Mesendoderm (in vitro differentiated cells): ENCODE results near the gene EHD3.

Source experiments
- DNase-seq: peaks from one replicate; pipeline ENCODE4 v3.0.0; 2013
- H2AK5ac ChIP-seq: 2 replicates; pipeline ENCODE4 v1.6.1; 2013; ENCODE audit warnings: low read length, inconsistent platforms
- H2BK120ac ChIP-seq: 2 replicates; pipeline ENCODE4 v1.6.1; 2013; ENCODE audit warnings: low read depth, mild to moderate bottlenecking, low read length, moderate library complexity, mixed read lengths
- H2BK15ac ChIP-seq: replicated peaks from 2 replicates; pipeline ENCODE4 v1.6.1; 2013; ENCODE audit warnings: low read depth, mild to moderate bottlenecking, moderate library complexity
- H2BK5ac ChIP-seq: 2 replicates; pipeline ENCODE4 v1.6.1; 2013; ENCODE audit warnings: low read length, inconsistent platforms
- H3K18ac ChIP-seq: 2 replicates; pipeline ENCODE4 v1.6.1; 2013; ENCODE audit warnings: mild to moderate bottlenecking, low read length, mixed read lengths
- H3K23ac ChIP-seq: one replicate; pipeline ENCODE4 v1.6.1; 2013; ENCODE audit warnings: low read length
- H3K27ac ChIP-seq: 2 replicates; pipeline ENCODE4 v1.5.1; 2013; ENCODE audit warnings: low read depth, mild to moderate bottlenecking, inconsistent platforms, low read length, moderate library complexity
- H3K27me3 ChIP-seq: 2 replicates; pipeline ENCODE4 v1.6.1; 2013; ENCODE audit warnings: low read length, control low read depth, mild to moderate bottlenecking, inconsistent platforms; ENCODE audit not compliant: insufficient read depth, poor library complexity
- H3K36me3 ChIP-seq: 2 replicates; pipeline ENCODE4 v1.6.1; 2013; ENCODE audit warnings: low read length, inconsistent platforms; ENCODE audit not compliant: control insufficient read depth, insufficient read depth
- H3K4ac ChIP-seq: one replicate; pipeline ENCODE4 v1.6.1; 2013; ENCODE audit warnings: low read depth, mild to moderate bottlenecking, low read length, moderate library complexity
- H3K4me1 ChIP-seq: 2 replicates; pipeline ENCODE4 v1.6.1; 2013; ENCODE audit warnings: low read depth, low read length, inconsistent platforms; ENCODE audit not compliant: control insufficient read depth
- H3K4me2 ChIP-seq: 2 replicates; pipeline ENCODE4 v1.6.1; 2013; ENCODE audit warnings: low read length
- H3K4me3 ChIP-seq: 2 replicates; pipeline ENCODE4 v1.5.1; 2013; ENCODE audit warnings: mild to moderate bottlenecking, low read length
- H3K56ac ChIP-seq: one replicate; pipeline ENCODE4 v1.6.1; 2013; ENCODE audit warnings: low read length
- H3K79me1 ChIP-seq: 2 replicates; pipeline ENCODE4 v1.6.1; 2013; ENCODE audit warnings: low read length, inconsistent platforms
- H3K79me2 ChIP-seq: 2 replicates; pipeline ENCODE4 v1.6.1; 2013; ENCODE audit warnings: mild to moderate bottlenecking, low read length; ENCODE audit not compliant: control insufficient read depth, insufficient read depth
- H3K9ac ChIP-seq: 2 replicates; pipeline ENCODE4 v1.6.1; 2013; ENCODE audit warnings: low read length, inconsistent platforms
- H4K5ac ChIP-seq: one replicate; pipeline ENCODE4 v1.6.1; 2013; ENCODE audit warnings: low read length
- H4K8ac ChIP-seq: one replicate; pipeline ENCODE4 v1.6.1; 2013; ENCODE audit warnings: low read depth, mild to moderate bottlenecking, control low read depth, low read length, moderate library complexity
- WGBS: extraction: QIAGEN DNeasy Blood & Tissue Kit; methylation state at CpG from one replicate; pipeline ENCODE4 v1.1.7; 2013; ENCODE audit warnings: low lambda C conversion rate, missing lambda C conversion rate; ENCODE audit not compliant: insufficient coverage; ENCODE audit errors: extremely low coverage; 5-methylcytosine and 5-hydroxymethylcytosine counted together

Gene EHD3

GRCh38 chr2:31219131-31219969, 14.6 kb upstream of the EHD3 start:
- Histone ChIP-seq H3K36me3 (no peaks in the 10 kb centered on the region), H2BK15ac (no peak overlapping the region), H3K56ac (no peak overlapping the region), H4K8ac (no peak overlapping the region), H3K27me3 (no peaks in the 10 kb centered on the region), H3K4ac (no peak overlapping the region), H4K5ac (no peak overlapping the region), H3K23ac (no peak overlapping the region), H3K79me2 (no peaks in the 10 kb centered on the region), H3K4me3 (no peak overlapping the region), H3K4me2 (no peak overlapping the region), H2BK120ac (no peak overlapping the region), H3K27ac (no peak overlapping the region), H3K79me1 (no peaks in the 10 kb centered on the region), H2BK5ac (no peak overlapping the region), H3K18ac (no peak overlapping the region), H2AK5ac (no peak overlapping the region), H3K9ac (no peak overlapping the region), H3K4me1 (peaks cover 3% of the 10 kb centered on the region)
- no CpG with 5 or more reads among the region's 11 CpGs for WGBS
- DNase-seq = no peak

GRCh38 chr2:31221544-31221943, 12.4 kb upstream of the EHD3 start:
- H3K23ac ChIP-seq = no peak overlapping the region
- no peak for DNase-seq
- H3K36me3 ChIP-seq = no peaks in the 10 kb centered on the region
- no peak overlapping the region for H4K8ac ChIP-seq
- H3K79me2 ChIP-seq = no peaks in the 10 kb centered on the region
- H3K56ac ChIP-seq = no peak overlapping the region
- H3K9ac ChIP-seq = no peak overlapping the region
- no CpG with 5 or more reads among the region's 6 CpGs for WGBS
- H4K5ac ChIP-seq = no peak overlapping the region
- no peak overlapping the region for H3K4me2 ChIP-seq
- H3K4ac ChIP-seq = no peak overlapping the region
- no peak overlapping the region for H3K27ac ChIP-seq
- H3K4me3 ChIP-seq = no peak overlapping the region
- no peak overlapping the region for H2BK15ac ChIP-seq
- H2BK120ac ChIP-seq = no peak overlapping the region
- H3K4me1 ChIP-seq = peaks cover 3% of the 10 kb centered on the region
- no peak overlapping the region for H3K18ac ChIP-seq
- no peaks in the 10 kb centered on the region for H3K79me1 ChIP-seq
- H2BK5ac ChIP-seq = no peak overlapping the region
- no peak overlapping the region for H2AK5ac ChIP-seq
- no peaks in the 10 kb centered on the region for H3K27me3 ChIP-seq

GRCh38 chr2:31222071-31222470, 11.9 kb upstream of the EHD3 start:
- H3K4me3 ChIP-seq = no peak overlapping the region

GRCh38 chr2:31223026-31223425, 10.9 kb upstream of the EHD3 start:
- WGBS = no CpG with 5 or more reads among the region's 4 CpGs

More at GRCh38 chr2:31222071-31222470, 11.9 kb upstream of the EHD3 start:
- no peak overlapping the region for H3K4ac ChIP-seq
- no peak overlapping the region for H2BK15ac ChIP-seq
- no peak overlapping the region for H4K8ac ChIP-seq
- H3K27ac ChIP-seq = no peak overlapping the region
- H3K9ac ChIP-seq = no peak overlapping the region
- no peak overlapping the region for H2BK120ac ChIP-seq
- H3K4me1 ChIP-seq = peaks cover 3% of the 10 kb centered on the region
- no peaks in the 10 kb centered on the region for H3K79me2 ChIP-seq
- no peak overlapping the region for H4K5ac ChIP-seq
- H3K36me3 ChIP-seq = no peaks in the 10 kb centered on the region
- H2AK5ac ChIP-seq = no peak overlapping the region
- no peaks in the 10 kb centered on the region for H3K79me1 ChIP-seq
- H2BK5ac ChIP-seq = no peak overlapping the region
- no peak overlapping the region for H3K4me2 ChIP-seq
- no peak overlapping the region for H3K23ac ChIP-seq
- H3K18ac ChIP-seq = no peak overlapping the region
- no peak overlapping the region for H3K56ac ChIP-seq
- WGBS = no CpG with 5 or more reads among the region's 4 CpGs
- no peak for DNase-seq
- no peaks in the 10 kb centered on the region for H3K27me3 ChIP-seq

GRCh38 chr2:31223749-31224148, 10.2 kb upstream of the EHD3 start:
- Histone ChIP-seq H4K5ac (no peak overlapping the region), H2BK15ac (no peak overlapping the region), H3K56ac (no peak overlapping the region), H3K4me2 (no peak overlapping the region), H3K79me1 (no peaks in the 10 kb centered on the region), H3K36me3 (no peaks in the 10 kb centered on the region), H3K27ac (no peak overlapping the region), H3K27me3 (no peaks in the 10 kb centered on the region), H3K18ac (no peak overlapping the region), H2BK5ac (no peak overlapping the region), H4K8ac (no peak overlapping the region), H3K9ac (no peak overlapping the region), H3K4me3 (no peak overlapping the region), H3K79me2 (no peaks in the 10 kb centered on the region), H2AK5ac (no peak overlapping the region), H3K23ac (no peak overlapping the region), H3K4ac (no peak overlapping the region), H2BK120ac (no peak overlapping the region), H3K4me1 (no peaks in the 10 kb centered on the region)
- WGBS = no CpG with 5 or more reads among the region's 7 CpGs
- DNase-seq = no peak

More at GRCh38 chr2:31223026-31223425, 10.9 kb upstream of the EHD3 start:
- Histone ChIP-seq H3K4me1 (no peaks in the 10 kb centered on the region), H3K4me2 (no peak overlapping the region), H3K56ac (no peak overlapping the region), H4K8ac (no peak overlapping the region), H2BK15ac (no peak overlapping the region), H3K27me3 (no peaks in the 10 kb centered on the region), H3K36me3 (no peaks in the 10 kb centered on the region), H4K5ac (no peak overlapping the region), H2BK120ac (no peak overlapping the region), H3K4me3 (no peak overlapping the region), H3K9ac (no peak overlapping the region), H3K23ac (no peak overlapping the region), H3K18ac (no peak overlapping the region), H3K79me1 (no peaks in the 10 kb centered on the region), H2BK5ac (no peak overlapping the region), H3K4ac (no peak overlapping the region), H3K27ac (no peak overlapping the region), H3K79me2 (no peaks in the 10 kb centered on the region), H2AK5ac (no peak overlapping the region)
- DNase-seq = no peak

- Histone ChIP-seq H2BK120ac (no peak overlapping the region), H3K23ac (no peak overlapping the region), H3K27me3 (no peaks in the 10 kb centered on the region), H3K56ac (no peak overlapping the region), H3K27ac (no peak overlapping the region), H3K9ac (no peak overlapping the region), H2BK5ac (no peak overlapping the region), H2AK5ac (no peak overlapping the region), H3K4ac (no peak overlapping the region), H3K4me1 (no peaks in the 10 kb centered on the region), H4K8ac (no peak overlapping the region), H3K4me3 (no peak overlapping the region), H3K79me1 (no peaks in the 10 kb centered on the region), H4K5ac (no peak overlapping the region), H3K36me3 (no peaks in the 10 kb centered on the region), H3K79me2 (no peaks in the 10 kb centered on the region), H3K18ac (no peak overlapping the region), H3K4me2 (no peak overlapping the region), H2BK15ac (no peak overlapping the region)
- DNase-seq = no peak
- no CpG with 5 or more reads among the region's 2 CpGs for WGBS
These were observed 7.7 kb upstream of the EHD3 start for GRCh38 chr2:31226266-31226665.
